ENCODE results near the gene SMPD4.
"Not testable (repeated sequence)": the region's sequence is repeated elsewhere in the genome, so short reads cannot be mapped to it uniquely, and the experiment has no call there.

- not testable (repeated sequence) for TF ChIP-seq CTCF (IDR thresholded peaks at IDR 0.05); EZH2 (IDR thresholded peaks at IDR 0.05; ENCODE audit: borderline replicate concordance, insufficient read depth, low read depth, low read length, poor library complexity, severe bottlenecking)
These were observed 24.0 kb downstream of the SMPD4 start for GRCh38 chr2:130157354-130157753.
